ENCODE measurements around the gene GATA2.

- TF ChIP-seq POLR2A (IDR thresholded peaks at IDR 0.05) (no peak), CTCF (IDR thresholded peaks at IDR 0.05) (no peak)
These were observed 28.3 kb downstream of the GATA2 start for GRCh38 chr3:128464702-128465101.

All from prostate gland (tissue), 2 donors.